Breast epithelium (tissue), 4 donors: ENCODE results near the gene TRAF5. TPM values are rescaled to one million over a fixed set of nuclear protein-coding genes. Genes with fewer than 3 reads are reported as not detected.

Experiments
- DNase-seq, 2 donors: peaks; one replicate each; pipeline ENCODE4 v3.0.0-alpha.2; 2019; ENCODE audit warnings: low spot score in 2 of 2
- H3K27ac ChIP-seq, 2 donors: fragments of 200-600 bp; sonication (generic) in 1 of 2; one replicate each; pipeline ENCODE4 v1.5.1; 2016 to 2019; ENCODE audit warnings: mild to moderate bottlenecking in 1 of 2
- H3K27me3 ChIP-seq, 2 donors: fragments of 200-600 bp; sonication (generic) in 1 of 2; one replicate each; pipeline versions ENCODE4 v1.5.1 to v1.6.0; 2017 to 2019; ENCODE audit warnings: control low read depth in 1 of 2, mild to moderate bottlenecking in 1 of 2
- H3K36me3 ChIP-seq: fragments of 200-600 bp; one replicate; pipeline ENCODE4 v1.5.1; 2019
- H3K4me1 ChIP-seq, 2 donors: fragments of 200-600 bp; sonication (generic); one replicate each; pipeline ENCODE4 v1.5.1; 2016 to 2019; ENCODE audit warnings: control low read depth in 1 of 2
- H3K4me3 ChIP-seq, 3 donors: fragments of 200-600 bp; sonication (generic); 1 replicate in 2 of 3; 2 replicates in 1 of 3; pipeline ENCODE4 v1.5.1; 2016 to 2019; ENCODE audit warnings: mild to moderate bottlenecking in 3 of 3, moderate library complexity in 2 of 3
- H3K9me3 ChIP-seq, 2 donors: fragments of 200-600 bp; sonication (generic) in 1 of 2; one replicate each; pipeline ENCODE4 v1.5.1; 2016 to 2019; ENCODE audit warnings: control low read depth in 1 of 2
- POLR2A ChIP-seq: fragments of 450-650 bp; IDR thresholded peaks from one replicate; pipeline ENCODE4 v1.6.1; 2016; ENCODE audit warnings: antibody characterized with exemption, mild to moderate bottlenecking, moderate library complexity
- POLR2AphosphoS5 ChIP-seq, 3 donors: sonication (generic); formaldehyde crosslinking; IDR thresholded peaks; one replicate each; pipeline ENCODE4 v1.6.1; 2017; ENCODE audit warnings: antibody characterized with exemption in 3 of 3
- intact Hi-C: fragments of 100-400 bp; cut with DNase I; formaldehyde crosslinking; loops from one replicate; pipeline ENCODE4 v1.15.1; 2023; ENCODE audit warnings: low total_unique reads
- total RNA-seq, 3 donors: library from RNA; depleted of rRNA; stranded (reverse); fragments of >200 nt; gene quantifications; one replicate each; pipeline ENCODE4 v1.1.0, GENCODE V29; 2016
- TF ChIP-seq, protein P1 (sequence below), 3 donors: fragments of 450-650 bp; IDR thresholded peaks; one replicate each; pipeline ENCODE4 v1.5.1; 2016 to 2017; ENCODE audit warnings: antibody characterized with exemption in 3 of 3, mild to moderate bottlenecking in 3 of 3, moderate library complexity in 3 of 3

The TRAF5 gene
- total RNA-seq, 3 donors from 2014 or later: 10.9 to 28.8 (median 21.8) TPM

DNA sequence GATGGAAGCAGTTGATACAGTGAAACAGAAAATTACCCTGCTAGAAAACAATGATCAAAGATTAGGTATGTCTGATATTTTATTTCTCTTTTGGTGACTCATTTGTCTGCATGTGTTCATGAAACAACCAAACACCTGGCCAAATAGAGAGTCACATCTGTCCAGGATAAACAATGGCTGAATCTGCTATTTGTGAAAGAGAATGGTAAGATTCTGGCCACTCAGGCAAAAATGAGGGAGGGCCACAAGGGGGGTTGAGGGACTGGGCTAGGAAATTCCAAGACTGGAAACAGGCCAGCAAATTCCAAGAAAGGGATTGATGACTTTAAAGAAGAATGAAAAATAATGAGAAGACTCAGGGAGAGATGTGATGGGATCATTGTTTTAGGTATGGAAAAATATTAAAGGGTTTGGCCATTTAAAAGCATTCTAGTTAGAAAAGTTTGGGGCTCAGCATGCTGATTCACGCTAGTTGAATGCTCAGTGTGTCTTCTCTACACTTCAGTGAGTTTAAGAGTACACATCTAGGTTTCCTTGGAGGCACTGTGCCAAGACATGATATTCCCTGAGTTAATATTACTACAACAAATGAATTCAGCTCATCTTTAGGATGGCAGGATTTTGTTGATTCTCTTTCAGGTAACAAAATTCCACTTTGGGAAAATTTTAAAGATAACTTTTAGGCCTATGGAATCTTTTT is 44.9 kb downstream of the TRAF5 start:
- DNase-seq: no peak
- Histone ChIP-seq H3K4me1 (no peaks in the 10 kb centered on the region), H3K27ac (no peak overlapping the region), H3K36me3 (no peaks in the 10 kb centered on the region), H3K9me3 (no peaks in the 10 kb centered on the region), H3K27me3 (no peaks in the 10 kb centered on the region), H3K4me3 (no peak overlapping the region)
- intact Hi-C loops: no loop called here
- TF ChIP-seq POLR2A: no peak
- no peak for TF ChIP-seq POLR2AphosphoS5 (IDR thresholded peaks at IDR 0.05)
- TF ChIP-seq, protein P1, sequence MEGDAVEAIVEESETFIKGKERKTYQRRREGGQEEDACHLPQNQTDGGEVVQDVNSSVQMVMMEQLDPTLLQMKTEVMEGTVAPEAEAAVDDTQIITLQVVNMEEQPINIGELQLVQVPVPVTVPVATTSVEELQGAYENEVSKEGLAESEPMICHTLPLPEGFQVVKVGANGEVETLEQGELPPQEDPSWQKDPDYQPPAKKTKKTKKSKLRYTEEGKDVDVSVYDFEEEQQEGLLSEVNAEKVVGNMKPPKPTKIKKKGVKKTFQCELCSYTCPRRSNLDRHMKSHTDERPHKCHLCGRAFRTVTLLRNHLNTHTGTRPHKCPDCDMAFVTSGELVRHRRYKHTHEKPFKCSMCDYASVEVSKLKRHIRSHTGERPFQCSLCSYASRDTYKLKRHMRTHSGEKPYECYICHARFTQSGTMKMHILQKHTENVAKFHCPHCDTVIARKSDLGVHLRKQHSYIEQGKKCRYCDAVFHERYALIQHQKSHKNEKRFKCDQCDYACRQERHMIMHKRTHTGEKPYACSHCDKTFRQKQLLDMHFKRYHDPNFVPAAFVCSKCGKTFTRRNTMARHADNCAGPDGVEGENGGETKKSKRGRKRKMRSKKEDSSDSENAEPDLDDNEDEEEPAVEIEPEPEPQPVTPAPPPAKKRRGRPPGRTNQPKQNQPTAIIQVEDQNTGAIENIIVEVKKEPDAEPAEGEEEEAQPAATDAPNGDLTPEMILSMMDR (IDR thresholded peaks at IDR 0.05): no peak

DNA sequence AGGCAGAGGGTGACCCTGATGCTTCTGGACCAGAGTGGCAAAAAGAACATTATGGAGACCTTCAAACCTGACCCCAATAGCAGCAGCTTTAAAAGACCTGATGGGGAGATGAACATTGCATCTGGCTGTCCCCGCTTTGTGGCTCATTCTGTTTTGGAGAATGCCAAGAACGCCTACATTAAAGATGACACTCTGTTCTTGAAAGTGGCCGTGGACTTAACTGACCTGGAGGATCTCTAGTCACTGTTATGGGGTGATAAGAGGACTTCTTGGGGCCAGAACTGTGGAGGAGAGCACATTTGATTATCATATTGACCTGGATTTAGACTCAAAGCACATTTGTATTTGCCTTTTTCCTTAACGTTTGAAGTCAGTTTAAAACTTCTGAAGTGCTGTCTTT is 45.8 kb downstream of the TRAF5 start:
- Histone ChIP-seq H3K9me3 (no peaks in the 10 kb centered on the region), H3K36me3 (no peaks in the 10 kb centered on the region), H3K27me3 (no peaks in the 10 kb centered on the region), H3K27ac (no peak overlapping the region), H3K4me1 (no peaks in the 10 kb centered on the region), H3K4me3 (no peak overlapping the region)
- intact Hi-C loops: no loop called here
- TF ChIP-seq POLR2AphosphoS5 (IDR thresholded peaks at IDR 0.05) (no peak), POLR2A (no peak)
- DNase-seq: no peak

DNA sequence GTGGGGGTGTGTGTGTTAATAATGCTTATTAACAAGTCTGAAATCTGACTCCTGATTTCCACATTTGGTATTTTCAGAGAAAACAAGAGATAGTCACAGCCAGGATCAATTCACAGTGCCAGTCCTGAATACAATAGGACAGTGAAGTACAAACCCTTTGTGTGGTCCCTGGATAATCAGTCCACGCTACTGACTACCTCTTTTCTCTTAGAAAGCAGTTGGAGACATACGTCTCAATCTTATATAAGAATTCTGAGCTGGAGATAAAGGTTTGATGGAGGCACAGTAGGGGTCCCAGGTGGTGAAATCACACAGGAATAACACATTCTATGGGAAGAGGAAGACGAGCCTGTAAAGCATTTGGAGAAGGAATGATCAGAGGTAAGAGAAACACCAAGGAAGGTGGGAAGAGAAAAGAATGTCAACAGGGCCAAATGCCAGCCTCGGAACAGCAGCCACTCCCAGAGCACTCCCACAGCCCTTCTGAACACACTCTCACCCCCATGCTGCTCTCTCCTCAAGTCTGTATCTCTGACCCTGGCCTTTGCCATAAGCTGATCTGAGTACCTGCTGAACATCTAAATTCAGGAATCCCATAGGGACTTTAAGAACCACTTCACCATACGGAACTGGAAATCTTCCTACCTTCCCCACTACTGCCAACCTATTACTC is 48.6 kb downstream of the TRAF5 start:
- Histone ChIP-seq H3K27ac (no peak overlapping the region), H3K4me3 (no peak overlapping the region), H3K4me1 (no peaks in the 10 kb centered on the region), H3K27me3 (no peaks in the 10 kb centered on the region), H3K9me3 (no peaks in the 10 kb centered on the region), H3K36me3 (no peaks in the 10 kb centered on the region)
- DNase-seq: no peak
- TF ChIP-seq, protein P1 (IDR thresholded peaks at IDR 0.05): no peak
- TF ChIP-seq POLR2AphosphoS5 (IDR thresholded peaks at IDR 0.05) (no peak), POLR2A (no peak)
- intact Hi-C loops: no loop called here

DNA sequence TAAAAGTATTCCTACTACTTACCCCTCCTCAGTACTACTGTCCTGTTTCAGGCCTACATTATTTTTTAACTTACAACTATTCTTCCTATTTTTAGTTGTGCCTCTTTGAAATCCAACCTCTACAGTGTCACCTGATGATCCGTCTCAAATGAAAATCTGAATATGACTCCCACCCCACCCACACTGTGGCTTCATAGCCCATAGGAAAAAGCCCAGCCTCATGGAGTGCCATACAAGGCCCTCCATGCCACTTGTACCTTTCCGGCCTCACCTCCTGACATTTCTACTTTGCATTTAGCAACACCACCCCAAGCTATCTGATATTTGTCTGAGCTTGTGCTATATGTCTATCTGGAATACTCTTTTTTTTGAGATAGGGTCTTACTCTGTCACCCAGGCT is 49.3 kb downstream of the TRAF5 start:
- no peaks in the 10 kb centered on the region for H3K9me3 ChIP-seq
- intact Hi-C loops: no loop called here
- DNase-seq: no peak
- no peak overlapping the region for H3K27ac ChIP-seq
- H3K36me3 ChIP-seq: no peaks in the 10 kb centered on the region
- no peaks in the 10 kb centered on the region for H3K4me1 ChIP-seq
- H3K27me3 ChIP-seq: no peaks in the 10 kb centered on the region
- no peak for TF ChIP-seq POLR2A
- TF ChIP-seq POLR2AphosphoS5 (IDR thresholded peaks at IDR 0.05): no peak
- TF ChIP-seq, protein P1 (IDR thresholded peaks at IDR 0.05): no peak
- no peak overlapping the region for H3K4me3 ChIP-seq

DNA sequence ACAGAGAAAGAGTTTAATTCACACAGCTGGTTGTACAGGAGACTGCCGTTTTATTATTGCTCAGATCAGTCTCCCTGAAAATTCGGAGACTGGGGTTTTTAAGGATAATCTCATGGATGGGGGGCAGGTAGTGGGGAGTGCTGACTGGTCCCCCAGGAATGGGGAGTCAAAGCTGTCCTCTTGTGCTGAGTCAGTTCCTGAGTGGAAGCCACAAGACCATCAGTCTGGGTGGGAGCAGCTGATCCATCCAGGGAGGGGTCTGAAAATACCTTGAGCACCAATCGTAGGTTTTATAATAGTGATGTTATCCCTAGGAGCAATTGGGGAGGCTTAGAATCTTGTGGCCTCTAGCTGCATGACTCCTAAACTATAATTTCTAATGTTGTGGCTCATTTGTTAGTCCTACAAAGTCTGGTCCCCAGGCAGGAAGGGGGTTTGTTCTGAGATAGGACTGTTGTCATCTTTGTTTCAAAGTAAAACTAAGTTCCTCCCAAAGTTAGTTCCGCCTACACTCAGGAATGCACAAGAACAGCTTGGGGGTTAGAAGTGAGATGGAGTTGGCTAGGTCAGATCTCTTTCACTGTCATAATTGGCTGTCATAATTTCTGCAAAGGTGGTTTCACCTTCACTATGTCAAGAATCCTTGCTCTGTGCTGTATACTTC is 50.3 kb downstream of the TRAF5 start:
- intact Hi-C loops: no loop called here
- no peak for TF ChIP-seq POLR2AphosphoS5 (IDR thresholded peaks at IDR 0.05)
- TF ChIP-seq POLR2A: no peak
- TF ChIP-seq, protein P1 (IDR thresholded peaks at IDR 0.05): no peak
- no peaks in the 10 kb centered on the region for H3K4me1 ChIP-seq
- no peaks in the 10 kb centered on the region for H3K27me3 ChIP-seq
- peak overlapping the region; percentile 33 to 56 for H3K27ac ChIP-seq
- H3K36me3 ChIP-seq: no peaks in the 10 kb centered on the region
- no peak overlapping the region for H3K4me3 ChIP-seq
- H3K9me3 ChIP-seq: no peaks in the 10 kb centered on the region
- DNase-seq: no peak
